HG02798 (cell line): Measurements from ENCODE around the gene FRYL.
"Not testable (repeated sequence)": the region's sequence is repeated elsewhere in the genome, so short reads cannot be mapped to it uniquely, and the experiment has no call there.

Experiments used
- ATAC-seq: cut with Tn5 transposase; IDR thresholded peaks from one replicate; pipeline ENCODE4 v1.9.1; 2021; ENCODE audit warnings: mild to moderate bottlenecking; ENCODE audit not compliant: unreplicated experiment, poor library complexity

Gene FRYL

GRCh38 chr4:48787056-48787455, 7.0 kb upstream of the FRYL start:
- no peak for ATAC-seq

- no peak for ATAC-seq
Measured at GRCh38 chr4:48786549-48786948, 6.5 kb upstream of the FRYL start.

- no peak for ATAC-seq
Measured at GRCh38 chr4:48785302-48785701, 5.2 kb upstream of the FRYL start.

GRCh38 chr4:48781968-48782367, 1.9 kb upstream of the FRYL start:
- ATAC-seq, result no peak

- ATAC-seq, result no peak
Measured at GRCh38 chr4:48780865-48781214, 761 bp upstream of the FRYL start.

GRCh38 chr4:48779095-48779997, 733 bp downstream of the FRYL start:
- ATAC-seq, result peak; percentile 47

GRCh38 chr4:48778431-48779094, 1.5 kb downstream of the FRYL start:
- ATAC-seq, result no peak

- no peak for ATAC-seq
Measured at GRCh38 chr4:48777739-48778138, 2.3 kb downstream of the FRYL start.

GRCh38 chr4:48774760-48775710, 5.0 kb downstream of the FRYL start:
- no peak for ATAC-seq

- ATAC-seq, result no peak
Measured at GRCh38 chr4:48772556-48772955, 7.5 kb downstream of the FRYL start.

GRCh38 chr4:48767055-48767929, 12.8 kb downstream of the FRYL start:
- ATAC-seq, result no peak

- ATAC-seq, result no peak
Measured at GRCh38 chr4:48766131-48766792, 13.8 kb downstream of the FRYL start.

- no peak for ATAC-seq
Measured at GRCh38 chr4:48762408-48762807, 17.7 kb downstream of the FRYL start.

GRCh38 chr4:48761286-48761685, 18.8 kb downstream of the FRYL start:
- ATAC-seq, result no peak

- ATAC-seq, result not testable (repeated sequence)
Measured at GRCh38 chr4:48758703-48759102, 21.4 kb downstream of the FRYL start.

GRCh38 chr4:48756689-48757220, 23.3 kb downstream of the FRYL start:
- ATAC-seq, result no peak

- no peak for ATAC-seq
Measured at GRCh38 chr4:48755281-48755680, 24.8 kb downstream of the FRYL start.

GRCh38 chr4:48753159-48753558, 26.9 kb downstream of the FRYL start:
- no peak for ATAC-seq

- no peak for ATAC-seq
Measured at GRCh38 chr4:48752726-48753125, 27.4 kb downstream of the FRYL start.
